ENCODE measurements around the gene NBEAL1. TPM values are rescaled to one million over a fixed set of nuclear protein-coding genes. Genes with fewer than 3 reads are reported as not detected.

NBEAL1 gene
- total and polyA plus RNA-seq, 2 of the 8 experiments (the other 6 are each of a cell fraction or from before 2014, with no cell fraction given) = 2.3 to 10.7 TPM

DNA sequence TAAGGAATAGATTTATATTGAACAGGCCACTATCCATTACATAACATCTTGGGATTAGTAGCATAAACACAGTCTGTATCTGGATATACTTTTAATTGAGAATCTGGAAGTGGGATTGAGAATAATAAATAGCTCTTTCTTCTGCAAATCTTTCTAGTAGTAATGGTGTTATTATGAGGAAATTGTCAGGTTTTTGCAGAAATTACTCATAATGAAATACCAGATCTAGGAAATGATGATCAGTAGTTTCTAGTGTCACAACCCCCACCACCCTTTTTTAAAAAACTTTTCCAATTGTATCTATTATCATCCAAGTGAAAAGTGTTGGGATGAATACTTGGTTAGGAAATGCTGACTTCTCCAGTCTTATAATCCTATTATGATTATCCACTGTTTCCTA is 18.7 kb downstream of the NBEAL1 start (continued):
- TF ChIP-seq ZNF274 (IDR thresholded peaks at IDR 0.05; ENCODE audit: borderline replicate concordance, extremely low read depth, low read length) = no peak
- TF ChIP-seq, protein P1, sequence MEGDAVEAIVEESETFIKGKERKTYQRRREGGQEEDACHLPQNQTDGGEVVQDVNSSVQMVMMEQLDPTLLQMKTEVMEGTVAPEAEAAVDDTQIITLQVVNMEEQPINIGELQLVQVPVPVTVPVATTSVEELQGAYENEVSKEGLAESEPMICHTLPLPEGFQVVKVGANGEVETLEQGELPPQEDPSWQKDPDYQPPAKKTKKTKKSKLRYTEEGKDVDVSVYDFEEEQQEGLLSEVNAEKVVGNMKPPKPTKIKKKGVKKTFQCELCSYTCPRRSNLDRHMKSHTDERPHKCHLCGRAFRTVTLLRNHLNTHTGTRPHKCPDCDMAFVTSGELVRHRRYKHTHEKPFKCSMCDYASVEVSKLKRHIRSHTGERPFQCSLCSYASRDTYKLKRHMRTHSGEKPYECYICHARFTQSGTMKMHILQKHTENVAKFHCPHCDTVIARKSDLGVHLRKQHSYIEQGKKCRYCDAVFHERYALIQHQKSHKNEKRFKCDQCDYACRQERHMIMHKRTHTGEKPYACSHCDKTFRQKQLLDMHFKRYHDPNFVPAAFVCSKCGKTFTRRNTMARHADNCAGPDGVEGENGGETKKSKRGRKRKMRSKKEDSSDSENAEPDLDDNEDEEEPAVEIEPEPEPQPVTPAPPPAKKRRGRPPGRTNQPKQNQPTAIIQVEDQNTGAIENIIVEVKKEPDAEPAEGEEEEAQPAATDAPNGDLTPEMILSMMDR (IDR thresholded peaks at IDR 0.05; ENCODE audit: control extremely low read depth in 1 of 3, insufficient read depth in 1 of 3, low read depth in 1 of 3, low read length in 3 of 3) = no peak
